Measurements from ENCODE around the gene EXOC4. TPM values are rescaled to one million over a fixed set of nuclear protein-coding genes. Genes with fewer than 3 reads are reported as not detected.

The EXOC4 gene
- total RNA-seq, 4 donors from 2014 or later: 82.4 to 204 (median 128) TPM

DNA sequence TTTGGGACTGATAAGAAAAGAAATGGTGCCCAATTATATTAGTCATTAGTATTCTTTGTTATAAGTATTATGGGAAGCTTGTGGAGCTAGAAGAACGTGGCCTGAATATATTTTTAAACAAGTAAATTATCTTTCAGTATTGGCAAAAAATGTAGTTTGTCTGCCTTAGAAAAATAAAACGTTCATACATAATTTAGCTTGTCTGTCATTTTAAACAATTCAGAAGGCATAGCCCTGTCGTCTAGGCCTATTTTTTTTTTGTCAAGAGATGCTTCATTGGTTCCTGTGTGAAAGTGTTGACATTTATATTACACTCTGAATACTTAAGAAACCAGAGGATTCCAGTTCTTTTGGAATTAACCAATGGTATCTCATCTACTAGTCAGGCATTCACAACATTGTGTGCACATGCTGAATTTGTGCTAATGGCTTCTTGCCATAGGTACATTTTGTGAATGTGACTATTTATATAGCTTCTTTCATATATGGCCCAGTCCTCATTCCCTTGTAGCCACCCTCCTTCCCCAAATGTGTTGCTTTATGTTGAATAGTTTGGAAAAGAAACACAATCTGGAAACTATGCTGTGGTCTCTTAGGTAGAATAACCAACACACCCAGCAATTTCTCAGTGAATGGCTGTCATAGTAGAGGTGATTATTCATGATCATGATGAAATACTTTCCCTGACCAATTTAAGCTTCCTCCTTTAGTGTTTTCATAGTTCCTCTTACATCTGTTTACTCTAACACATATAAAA is 435.8 kb downstream of the EXOC4 start:
- no peak for DNase-seq
- WGBS, 2 donors (ENCODE audit: low coverage in 1 of 2): 79 to 95% methylated on average over 3 of the region's 3 CpGs
- intact Hi-C loops (cut with DNase I; ENCODE audit: low total_unique reads): no loop called here

DNA sequence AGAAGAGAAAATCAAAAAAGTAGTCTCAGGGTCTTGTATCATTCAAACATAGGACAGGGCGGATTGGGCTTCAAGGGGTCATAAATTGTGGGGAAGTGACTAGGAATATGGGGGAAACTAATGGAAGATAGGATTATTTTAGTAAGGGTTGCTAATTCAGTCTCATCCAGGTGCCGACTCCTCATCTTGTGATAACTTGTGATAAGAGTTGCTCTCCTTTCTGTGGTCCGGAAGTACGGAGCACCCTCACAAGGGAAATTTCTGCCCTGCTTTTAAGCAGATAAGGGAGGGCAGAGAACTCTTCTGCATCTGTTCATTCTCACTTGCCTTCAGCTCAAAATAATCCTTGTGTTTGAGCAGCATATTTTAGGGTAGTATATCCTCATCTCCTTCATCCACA is 437.9 kb downstream of the EXOC4 start:
- Histone ChIP-seq H3K9me3 (no peaks in the 10 kb centered on the region), H3K36me3 (no peaks in the 10 kb centered on the region), H3K27me3 (no peaks in the 10 kb centered on the region), H3K4me3 (no peak overlapping the region), H3K4me1 (peaks cover 0 to 6% (median 0%) of the 10 kb centered on the region in 4 donors), H3K27ac (no peak overlapping the region)
- in situ Hi-C loops (cut with MboI; ENCODE audit: low pct_ligation_motif_present in 1 of 4, low pct_unique_long_range_greater_than_20kb in 1 of 4, low sequenced_read_pairs in 3 of 4): no loop called here
- intact Hi-C loops (cut with DNase I; ENCODE audit: low total_unique reads): no loop called here
- TF ChIP-seq, protein P1, sequence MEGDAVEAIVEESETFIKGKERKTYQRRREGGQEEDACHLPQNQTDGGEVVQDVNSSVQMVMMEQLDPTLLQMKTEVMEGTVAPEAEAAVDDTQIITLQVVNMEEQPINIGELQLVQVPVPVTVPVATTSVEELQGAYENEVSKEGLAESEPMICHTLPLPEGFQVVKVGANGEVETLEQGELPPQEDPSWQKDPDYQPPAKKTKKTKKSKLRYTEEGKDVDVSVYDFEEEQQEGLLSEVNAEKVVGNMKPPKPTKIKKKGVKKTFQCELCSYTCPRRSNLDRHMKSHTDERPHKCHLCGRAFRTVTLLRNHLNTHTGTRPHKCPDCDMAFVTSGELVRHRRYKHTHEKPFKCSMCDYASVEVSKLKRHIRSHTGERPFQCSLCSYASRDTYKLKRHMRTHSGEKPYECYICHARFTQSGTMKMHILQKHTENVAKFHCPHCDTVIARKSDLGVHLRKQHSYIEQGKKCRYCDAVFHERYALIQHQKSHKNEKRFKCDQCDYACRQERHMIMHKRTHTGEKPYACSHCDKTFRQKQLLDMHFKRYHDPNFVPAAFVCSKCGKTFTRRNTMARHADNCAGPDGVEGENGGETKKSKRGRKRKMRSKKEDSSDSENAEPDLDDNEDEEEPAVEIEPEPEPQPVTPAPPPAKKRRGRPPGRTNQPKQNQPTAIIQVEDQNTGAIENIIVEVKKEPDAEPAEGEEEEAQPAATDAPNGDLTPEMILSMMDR (IDR thresholded peaks at IDR 0.05): no peak
- TF ChIP-seq POLR2AphosphoS5 (IDR thresholded peaks at IDR 0.05) (no peak), POLR2A (IDR thresholded peaks at IDR 0.05) (no peak), EP300 (IDR thresholded peaks at IDR 0.05; ENCODE audit: low read depth) (no peak)
- 92 to 97% methylated on average over 4 of the region's 4 CpGs for WGBS, 2 donors (ENCODE audit: low coverage in 1 of 2)
- DNase-seq: no peak

More for the DNA sequence above, 435.8 kb downstream of the EXOC4 start:
- no peaks in the 10 kb centered on the region for H3K36me3 ChIP-seq
- in situ Hi-C loops (cut with MboI; ENCODE audit: low pct_ligation_motif_present in 1 of 4, low pct_unique_long_range_greater_than_20kb in 1 of 4, low sequenced_read_pairs in 3 of 4): no loop called here
- peaks cover 0 to 6% (median 0%) of the 10 kb centered on the region in 4 donors for H3K4me1 ChIP-seq
- H3K9me3 ChIP-seq: no peaks in the 10 kb centered on the region
- H3K27ac ChIP-seq: no peak overlapping the region
- H3K4me3 ChIP-seq: no peak overlapping the region
- TF ChIP-seq EP300 (IDR thresholded peaks at IDR 0.05; ENCODE audit: low read depth) (no peak), POLR2A (IDR thresholded peaks at IDR 0.05) (no peak), POLR2AphosphoS5 (IDR thresholded peaks at IDR 0.05) (no peak)
- TF ChIP-seq, protein P1 (IDR thresholded peaks at IDR 0.05): no peak
- H3K27me3 ChIP-seq: no peaks in the 10 kb centered on the region

DNA sequence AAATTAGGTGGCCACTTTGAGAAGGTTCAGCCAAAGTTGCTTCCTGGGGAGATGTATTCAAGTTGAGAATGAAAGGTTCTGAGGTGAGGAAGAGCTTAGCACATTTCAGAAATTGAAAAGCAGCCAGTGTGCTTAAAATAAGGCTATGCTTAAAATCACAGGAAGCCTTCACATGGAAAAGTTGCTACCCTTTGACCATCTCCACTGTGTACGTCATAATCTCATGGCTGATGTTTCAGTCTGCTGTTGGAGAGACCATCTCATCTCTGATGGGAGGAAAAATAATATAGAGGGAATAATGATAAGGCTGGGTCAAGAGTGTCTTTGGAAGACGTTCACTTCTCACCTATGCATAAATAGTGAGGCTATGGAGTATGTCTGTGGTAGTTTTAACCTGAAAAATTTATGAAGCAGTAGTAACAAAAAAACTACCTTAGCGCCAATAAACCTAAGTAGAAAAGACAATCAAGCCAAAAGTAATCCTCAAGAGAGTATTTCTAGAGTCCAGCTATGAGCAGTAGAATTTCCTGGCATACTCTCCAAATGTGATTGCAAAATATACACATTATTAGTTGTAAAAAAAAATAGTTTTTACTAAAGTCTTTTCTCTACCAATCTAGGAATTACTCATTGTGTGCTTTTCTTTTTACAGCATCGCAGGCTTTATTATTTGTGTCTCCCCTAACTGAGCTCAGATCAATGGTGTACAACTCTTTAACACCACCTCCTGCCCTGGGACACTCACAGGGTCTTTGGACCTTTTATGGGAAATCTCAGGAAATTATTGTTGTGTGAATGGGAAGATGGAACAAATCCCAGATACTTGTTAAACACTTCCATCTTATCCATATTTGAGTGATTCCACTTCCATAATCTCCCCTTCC is 439.1 kb downstream of the EXOC4 start:
- H3K4me3 ChIP-seq: no peak overlapping the region
- peaks cover 0 to 6% (median 0%) of the 10 kb centered on the region in 4 donors for H3K4me1 ChIP-seq
- no peaks in the 10 kb centered on the region for H3K9me3 ChIP-seq
- intact Hi-C loops (cut with DNase I; ENCODE audit: low total_unique reads) (no loop called here), in situ Hi-C loops (cut with MboI; ENCODE audit: low pct_ligation_motif_present in 1 of 4, low pct_unique_long_range_greater_than_20kb in 1 of 4, low sequenced_read_pairs in 3 of 4) (no loop called here)
- no peak overlapping the region for H3K27ac ChIP-seq
- 80 to 82% methylated on average over 4 of the region's 4 CpGs for WGBS, 2 donors (ENCODE audit: low coverage in 1 of 2)
- TF ChIP-seq POLR2AphosphoS5 (IDR thresholded peaks at IDR 0.05) (no peak), POLR2A (IDR thresholded peaks at IDR 0.05) (no peak), EP300 (IDR thresholded peaks at IDR 0.05; ENCODE audit: low read depth) (no peak)
- TF ChIP-seq, protein P1 (IDR thresholded peaks at IDR 0.05): no peak
- no peaks in the 10 kb centered on the region for H3K27me3 ChIP-seq
- DNase-seq: no peak
- no peaks in the 10 kb centered on the region for H3K36me3 ChIP-seq

DNA sequence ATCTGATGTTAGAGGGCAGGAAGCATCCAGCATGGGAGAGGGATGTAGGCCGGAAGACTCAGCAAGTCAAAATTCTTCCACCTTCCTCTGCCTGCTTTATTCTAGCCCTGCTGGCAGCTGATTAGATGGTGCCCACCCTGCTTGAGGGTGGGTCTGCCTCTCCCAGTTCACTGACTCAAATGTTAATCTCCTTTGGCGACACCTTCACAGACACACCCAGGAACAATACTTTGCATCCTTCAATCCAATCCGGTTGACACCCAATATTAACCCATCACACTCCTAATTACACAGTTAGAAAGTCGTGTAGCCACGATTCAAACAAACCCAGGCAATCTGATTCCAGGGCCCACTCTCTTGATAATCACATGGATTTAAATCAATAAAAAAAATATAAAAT is 440.4 kb downstream of the EXOC4 start:
- intact Hi-C loops (cut with DNase I; ENCODE audit: low total_unique reads): no loop called here
- DNase-seq: no peak
- in situ Hi-C loops (cut with MboI; ENCODE audit: low pct_ligation_motif_present in 1 of 4, low pct_unique_long_range_greater_than_20kb in 1 of 4, low sequenced_read_pairs in 3 of 4): no loop called here
- Histone ChIP-seq H3K4me3 (no peak overlapping the region), H3K27ac (no peak overlapping the region), H3K36me3 (no peaks in the 10 kb centered on the region), H3K9me3 (no peaks in the 10 kb centered on the region), H3K4me1 (peaks cover 0 to 6% (median 0%) of the 10 kb centered on the region in 4 donors), H3K27me3 (no peaks in the 10 kb centered on the region)
- 69 to 92% methylated on average over 4 to 5 of the region's 5 CpGs for WGBS, 2 donors (ENCODE audit: low coverage in 1 of 2)
- no peak for TF ChIP-seq EP300 (IDR thresholded peaks at IDR 0.05; ENCODE audit: low read depth)
- TF ChIP-seq, protein P1 (IDR thresholded peaks at IDR 0.05): no peak
- TF ChIP-seq POLR2AphosphoS5 (IDR thresholded peaks at IDR 0.05): no peak
- TF ChIP-seq POLR2A (IDR thresholded peaks at IDR 0.05): no peak

All from transverse colon (tissue), 4 donors.